ENCODE data around the gene HNF4A. TPM values are rescaled to one million over a fixed set of nuclear protein-coding genes. Genes with fewer than 3 reads are reported as not detected.

Gene HNF4A
- total RNA-seq, 4 donors from 2014 or later, result under 0.01 to 0.26 TPM; not detected in 2

DNA sequence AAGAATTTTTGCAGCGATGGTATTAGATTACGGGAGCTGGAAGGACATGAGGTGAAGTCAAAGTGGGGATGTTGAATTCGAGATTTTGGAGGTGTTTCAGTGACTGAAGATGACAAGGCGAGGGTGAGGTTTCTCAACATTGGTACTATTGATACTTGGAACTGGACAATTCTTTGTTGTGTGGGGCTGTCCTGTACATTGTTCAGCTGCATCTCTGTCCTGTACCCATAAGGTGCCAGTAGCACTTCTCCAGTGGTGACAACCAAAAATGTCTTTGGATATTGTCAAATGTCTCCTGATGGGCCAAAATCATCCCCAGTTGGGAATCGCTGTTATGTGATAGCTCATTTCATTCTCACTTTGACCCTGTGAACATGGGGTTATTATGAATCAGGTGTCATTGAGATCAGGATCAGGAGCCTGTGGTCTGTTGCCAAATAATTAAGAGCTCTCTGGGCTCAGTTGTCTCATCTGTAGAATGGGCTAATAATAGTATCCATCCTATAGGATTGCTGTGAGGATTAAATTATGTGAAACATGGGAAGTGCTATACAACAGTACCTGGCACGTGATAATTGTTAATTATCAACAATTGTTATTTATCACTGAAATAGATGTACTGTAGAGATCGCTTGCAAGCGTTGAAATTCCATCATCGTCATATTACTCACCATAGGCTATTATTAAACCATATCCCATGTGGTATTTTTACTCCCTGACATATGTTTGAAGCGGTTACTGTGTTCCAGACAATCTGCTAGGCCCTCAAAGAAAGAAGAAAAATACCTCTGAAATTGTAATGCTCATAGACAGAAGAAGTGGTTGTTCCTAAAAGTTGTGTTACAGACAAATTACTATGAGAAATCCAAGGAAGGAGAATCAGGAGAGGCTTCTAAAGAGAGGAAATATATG lies 71.6 kb downstream of the HNF4A start:
- no peak for TF ChIP-seq POLR2A (IDR thresholded peaks at IDR 0.05)
- TF ChIP-seq, protein P1, sequence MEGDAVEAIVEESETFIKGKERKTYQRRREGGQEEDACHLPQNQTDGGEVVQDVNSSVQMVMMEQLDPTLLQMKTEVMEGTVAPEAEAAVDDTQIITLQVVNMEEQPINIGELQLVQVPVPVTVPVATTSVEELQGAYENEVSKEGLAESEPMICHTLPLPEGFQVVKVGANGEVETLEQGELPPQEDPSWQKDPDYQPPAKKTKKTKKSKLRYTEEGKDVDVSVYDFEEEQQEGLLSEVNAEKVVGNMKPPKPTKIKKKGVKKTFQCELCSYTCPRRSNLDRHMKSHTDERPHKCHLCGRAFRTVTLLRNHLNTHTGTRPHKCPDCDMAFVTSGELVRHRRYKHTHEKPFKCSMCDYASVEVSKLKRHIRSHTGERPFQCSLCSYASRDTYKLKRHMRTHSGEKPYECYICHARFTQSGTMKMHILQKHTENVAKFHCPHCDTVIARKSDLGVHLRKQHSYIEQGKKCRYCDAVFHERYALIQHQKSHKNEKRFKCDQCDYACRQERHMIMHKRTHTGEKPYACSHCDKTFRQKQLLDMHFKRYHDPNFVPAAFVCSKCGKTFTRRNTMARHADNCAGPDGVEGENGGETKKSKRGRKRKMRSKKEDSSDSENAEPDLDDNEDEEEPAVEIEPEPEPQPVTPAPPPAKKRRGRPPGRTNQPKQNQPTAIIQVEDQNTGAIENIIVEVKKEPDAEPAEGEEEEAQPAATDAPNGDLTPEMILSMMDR (IDR thresholded peaks at IDR 0.05), result no peak
- Histone ChIP-seq H3K27ac (no peak overlapping the region), H3K4me3 (no peak overlapping the region), H3K27me3 (peaks cover 0 to 3% of the 10 kb centered on the region in 2 donors), H3K9me3 (no peaks in the 10 kb centered on the region), H3K4me1 (no peaks in the 10 kb centered on the region), H3K36me3 (no peaks in the 10 kb centered on the region)
- intact Hi-C loops (cut with DNase I; ENCODE audit: low total_unique reads), result no loop called here
- no peak for DNase-seq

DNA sequence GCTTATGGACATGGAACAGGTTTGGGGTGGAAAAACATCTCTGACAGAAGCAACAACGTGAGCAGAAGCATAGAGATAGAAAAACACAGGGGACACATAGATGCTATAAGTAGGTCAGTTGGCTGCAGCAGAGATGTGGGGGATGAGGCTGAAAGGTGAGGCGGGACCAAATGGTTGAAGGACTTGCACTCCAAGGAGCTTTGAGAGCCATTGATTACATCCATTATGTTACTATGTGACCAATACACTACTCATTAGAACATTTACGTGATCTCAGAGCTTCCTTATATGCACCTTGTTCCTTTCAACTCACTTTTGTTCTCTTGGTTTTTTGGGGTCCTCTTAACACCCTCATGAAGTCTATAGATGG lies 72.3 kb downstream of the HNF4A start:
- no peak overlapping the region for H3K27ac ChIP-seq
- H3K9me3 ChIP-seq, result no peaks in the 10 kb centered on the region
- H3K27me3 ChIP-seq, result peaks cover 0 to 3% of the 10 kb centered on the region in 2 donors
- no peak overlapping the region for H3K4me3 ChIP-seq
- DNase-seq, result no peak
- TF ChIP-seq POLR2A (IDR thresholded peaks at IDR 0.05), result no peak
- TF ChIP-seq, protein P1 (IDR thresholded peaks at IDR 0.05), result no peak
- intact Hi-C loops (cut with DNase I; ENCODE audit: low total_unique reads), result no loop called here
- no peaks in the 10 kb centered on the region for H3K4me1 ChIP-seq
- no peaks in the 10 kb centered on the region for H3K36me3 ChIP-seq

GRCh38 chr20:44428174-44429016 lies 72.9 kb downstream of the HNF4A start:
- H3K9me3 ChIP-seq, result no peaks in the 10 kb centered on the region
- no peak overlapping the region for H3K4me3 ChIP-seq
- H3K36me3 ChIP-seq, result no peaks in the 10 kb centered on the region
- H3K27me3 ChIP-seq, result peaks cover 0 to 3% of the 10 kb centered on the region in 2 donors
- intact Hi-C loops (cut with DNase I; ENCODE audit: low total_unique reads), result no loop called here
- no peak for DNase-seq
- TF ChIP-seq, protein P1 (IDR thresholded peaks at IDR 0.05), result no peak
- no peak for TF ChIP-seq POLR2A (IDR thresholded peaks at IDR 0.05)
- no peaks in the 10 kb centered on the region for H3K4me1 ChIP-seq
- H3K27ac ChIP-seq, result no peak overlapping the region

DNA sequence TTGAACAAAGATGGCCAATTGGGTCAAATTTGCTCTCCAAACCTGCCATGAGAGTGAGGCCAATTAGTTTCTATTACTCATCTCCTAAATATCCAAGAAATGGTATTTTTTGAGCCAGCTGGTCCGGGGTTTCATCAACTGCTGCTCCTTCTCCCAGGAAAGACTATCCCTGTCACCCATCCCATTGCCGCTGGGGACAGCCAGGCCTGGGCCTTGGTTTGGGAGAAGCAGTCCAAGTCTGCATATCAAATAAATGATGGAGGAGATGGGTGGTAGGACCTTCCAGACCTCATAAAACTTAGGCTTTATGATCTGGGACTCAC lies 73.5 kb downstream of the HNF4A start:
- no peak for TF ChIP-seq POLR2A (IDR thresholded peaks at IDR 0.05)
- TF ChIP-seq, protein P1 (IDR thresholded peaks at IDR 0.05), result no peak
- Histone ChIP-seq H3K4me3 (no peak overlapping the region), H3K27ac (no peak overlapping the region), H3K27me3 (peaks cover 0 to 3% of the 10 kb centered on the region in 2 donors), H3K4me1 (no peaks in the 10 kb centered on the region), H3K36me3 (no peaks in the 10 kb centered on the region), H3K9me3 (no peaks in the 10 kb centered on the region)
- intact Hi-C loops (cut with DNase I; ENCODE audit: low total_unique reads), result no loop called here
- DNase-seq, result no peak

Measured in uterus (tissue), 4 donors.